HuH-7.5 (cell line): ENCODE results near the gene KCNMB4.

Experiments
- DNase-seq: peaks from one replicate; pipeline ENCODE4 v3.0.0; 2011; ENCODE audit warnings: low spot score

The KCNMB4 gene

DNA sequence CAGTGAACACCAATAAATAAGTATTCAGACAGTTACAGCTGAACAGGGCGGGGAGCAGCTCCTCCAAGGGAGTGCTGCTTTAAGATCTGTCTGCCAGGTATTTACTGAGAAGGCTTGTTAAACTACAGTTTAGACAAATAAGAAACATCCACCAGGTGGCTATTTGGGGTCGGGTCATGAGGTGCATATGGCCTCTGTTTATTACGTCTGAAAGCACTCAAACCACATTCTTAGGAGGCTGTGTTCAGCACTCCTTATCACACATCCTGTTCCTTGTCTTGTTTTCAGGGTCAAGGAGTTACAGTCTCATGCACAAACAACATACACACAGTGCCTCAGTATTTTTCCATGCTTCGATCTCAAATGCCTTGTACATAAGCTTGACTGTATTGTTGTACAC lies 78.8 kb downstream of the KCNMB4 start:
- DNase-seq: no peak

DNA sequence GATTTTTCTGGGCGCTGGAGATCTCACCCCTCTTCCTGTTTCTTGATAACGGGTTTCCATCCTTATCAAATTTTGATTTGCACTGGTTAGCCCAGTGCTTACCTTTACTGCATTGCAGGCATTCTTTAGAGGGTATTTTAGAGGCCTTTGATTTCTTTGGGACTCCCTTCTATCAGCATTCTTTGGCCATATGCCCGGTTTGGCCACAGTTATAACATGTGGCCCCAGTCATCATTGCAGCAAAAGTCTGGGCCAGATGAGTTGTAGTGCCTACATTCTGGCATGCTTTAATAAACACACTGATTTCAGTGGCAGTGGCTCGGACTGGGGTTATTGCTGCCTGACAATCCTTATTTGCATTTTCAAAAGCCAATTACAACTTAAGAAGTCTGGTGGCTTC lies 82.3 kb downstream of the KCNMB4 start:
- DNase-seq: no peak

DNA sequence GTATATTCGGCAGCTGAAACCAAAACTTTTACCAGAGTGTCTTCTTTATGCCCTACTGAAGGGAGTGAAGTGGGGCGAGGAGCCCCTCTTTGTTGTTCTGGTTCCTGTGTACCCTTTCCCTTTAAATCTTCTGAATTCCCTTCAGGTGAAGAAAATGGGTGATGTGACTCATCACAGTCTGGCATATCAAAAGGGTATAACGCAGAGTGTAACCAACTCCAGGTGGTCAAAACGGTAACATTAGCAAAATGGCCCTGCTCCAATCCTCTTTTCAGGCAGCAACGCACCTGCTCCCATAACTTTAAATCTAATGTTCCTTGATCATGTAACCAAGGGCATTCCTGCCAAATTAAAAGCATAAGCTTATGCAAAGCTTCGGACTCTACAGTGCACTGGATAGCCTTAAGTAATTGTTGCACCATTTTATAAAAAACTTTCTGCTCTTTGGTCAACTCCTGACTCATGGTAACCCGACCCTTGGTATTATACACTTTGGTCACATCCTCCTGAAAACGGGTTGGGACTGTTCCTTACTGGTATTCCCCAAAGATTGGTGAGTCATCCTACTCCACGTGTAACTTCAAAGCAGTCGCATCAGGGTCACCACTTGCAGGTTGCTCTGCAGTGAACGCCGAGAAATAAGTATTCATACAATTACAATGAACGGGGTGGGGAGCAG lies 83.1 kb downstream of the KCNMB4 start:
- DNase-seq: no peak

DNA sequence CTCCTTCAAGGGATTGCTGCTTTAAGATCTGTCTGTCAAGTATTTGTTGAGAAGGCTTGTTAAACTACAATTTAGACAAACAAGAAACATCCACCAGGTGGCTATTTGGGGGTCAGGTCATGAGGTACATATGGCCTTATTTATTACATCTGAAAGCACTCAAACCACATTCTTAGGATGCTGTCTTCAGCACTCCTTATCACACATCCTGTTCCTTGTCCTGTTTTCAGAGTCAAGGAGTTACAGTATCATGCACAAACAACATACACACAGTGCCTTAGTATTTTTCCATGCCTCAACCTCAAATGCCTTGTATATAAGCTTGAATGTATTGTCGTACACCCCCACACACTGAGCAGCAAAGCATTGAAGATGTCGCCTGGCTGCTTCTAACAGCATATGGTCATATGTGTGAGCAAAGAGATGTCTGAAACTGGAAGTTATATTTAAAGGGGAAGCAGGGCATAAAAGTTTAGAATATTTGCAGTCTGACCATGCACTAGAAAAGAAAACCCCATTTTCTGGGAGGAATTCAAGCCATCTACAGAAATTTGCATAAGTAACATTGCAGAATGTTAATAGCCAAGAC lies 83.8 kb downstream of the KCNMB4 start:
- DNase-seq: no peak

DNA sequence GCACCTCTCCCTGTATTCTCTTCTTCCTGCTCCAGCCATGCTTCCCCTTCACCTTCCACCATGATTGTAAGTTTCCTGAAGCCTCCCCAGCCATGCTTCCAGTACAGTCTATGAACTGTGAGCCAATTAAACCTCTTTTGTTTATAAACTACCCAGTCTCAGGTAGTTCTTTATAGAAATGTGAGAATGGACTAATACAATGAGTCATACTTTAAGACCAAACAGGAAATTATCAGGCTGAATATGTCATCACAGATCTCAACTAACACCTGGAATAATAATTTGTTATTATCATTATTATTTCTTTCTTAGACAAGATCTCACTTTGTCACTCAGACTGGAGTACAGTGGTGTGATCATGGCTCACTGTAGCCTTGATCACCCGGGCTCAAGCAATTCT lies 85.4 kb downstream of the KCNMB4 start:
- DNase-seq: no peak

DNA sequence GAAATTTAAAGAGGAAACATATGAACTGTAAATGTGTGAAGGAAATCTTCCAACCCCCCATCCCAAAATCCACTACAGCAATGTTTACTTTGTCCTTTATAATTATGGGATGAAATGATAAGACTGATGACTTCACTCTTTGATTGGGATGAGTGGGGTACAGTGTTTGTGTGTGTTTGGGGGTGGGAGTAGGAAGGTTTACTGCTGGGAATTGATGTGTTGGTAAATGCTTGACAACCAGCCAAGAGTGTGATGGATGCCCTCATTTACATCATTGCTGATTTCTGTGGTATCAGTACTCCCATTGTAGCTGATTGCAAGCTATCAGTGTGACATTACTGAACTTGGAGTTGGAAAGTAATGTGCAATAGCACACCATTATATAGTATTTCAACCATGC lies 90.9 kb downstream of the KCNMB4 start:
- DNase-seq: no peak

DNA sequence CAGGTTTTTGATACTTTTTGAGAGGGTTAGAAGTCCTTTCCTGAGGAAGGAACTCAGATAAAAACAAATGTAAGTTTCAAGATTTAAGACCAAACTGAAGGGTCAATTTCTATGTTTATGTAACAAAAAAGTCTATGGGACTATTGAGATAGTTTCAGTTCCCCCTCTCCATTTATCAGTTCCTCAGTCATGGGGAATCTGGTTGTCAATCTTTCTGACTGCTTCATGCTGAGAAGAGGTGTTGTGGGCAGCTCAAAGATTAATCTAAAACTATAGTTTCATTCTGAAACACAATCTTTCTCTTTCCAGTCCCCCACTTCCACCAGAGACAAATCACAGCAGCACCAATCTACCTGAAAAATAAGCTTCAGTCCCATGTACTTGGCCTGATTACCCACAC lies 93.7 kb downstream of the KCNMB4 start:
- no peak for DNase-seq

DNA sequence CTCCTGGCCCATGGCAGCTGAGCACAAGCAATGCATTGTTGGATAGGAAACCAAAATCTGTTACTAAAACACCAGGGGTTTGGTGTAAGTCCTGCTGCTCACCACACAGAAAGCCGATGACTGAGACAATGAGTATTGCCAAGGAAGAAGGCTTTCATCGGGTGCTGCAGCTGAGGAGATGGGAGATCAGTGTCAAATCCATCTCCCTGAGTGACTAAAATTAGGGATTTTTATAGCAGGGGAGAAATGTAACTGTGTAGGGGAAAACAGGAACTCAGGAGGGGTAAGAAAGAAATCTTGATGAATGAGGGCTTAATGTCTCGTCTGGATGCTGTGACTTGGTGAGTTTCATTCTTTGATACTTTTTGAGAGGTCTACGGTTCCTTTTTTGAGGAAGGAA lies 97.9 kb downstream of the KCNMB4 start:
- no peak for DNase-seq

DNA sequence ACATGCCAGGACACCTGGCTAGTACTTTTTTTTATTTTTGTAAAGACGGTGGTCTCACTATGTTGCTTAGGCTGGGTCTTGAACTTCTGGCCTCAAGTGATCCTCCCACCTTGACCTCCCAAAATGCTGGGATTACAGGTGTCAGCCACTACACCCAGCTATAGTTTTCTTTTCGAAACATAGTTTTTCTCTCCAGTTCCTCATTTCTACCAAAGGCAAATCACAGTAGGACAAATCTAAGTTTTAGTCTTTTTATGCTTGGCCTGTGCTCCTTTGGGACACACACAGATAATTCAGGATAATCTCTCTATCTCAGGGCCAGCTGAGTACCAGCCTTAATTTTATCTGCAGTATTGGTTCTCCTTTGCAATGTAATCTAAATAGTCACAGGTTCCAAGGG lies 100.7 kb downstream of the KCNMB4 start:
- no peak for DNase-seq

DNA sequence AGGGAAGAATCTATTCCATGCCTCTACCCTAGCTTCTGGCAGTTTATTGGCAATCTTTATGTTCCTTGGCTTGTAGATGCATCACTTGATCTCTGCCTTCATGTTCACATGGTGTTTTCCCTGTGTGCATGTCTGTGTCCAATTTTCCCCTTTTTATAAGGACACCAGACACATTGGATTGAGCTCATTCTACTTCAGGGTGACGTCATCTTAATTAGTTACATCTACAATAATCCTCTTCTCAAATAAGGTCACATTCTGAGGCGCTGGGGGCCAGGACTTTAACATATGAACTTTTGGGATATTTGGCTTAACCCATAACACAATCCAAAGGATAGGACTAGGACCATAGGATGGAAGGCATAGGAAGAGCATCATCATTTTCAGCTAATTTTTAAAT lies 101.4 kb downstream of the KCNMB4 start:
- DNase-seq: no peak

DNA sequence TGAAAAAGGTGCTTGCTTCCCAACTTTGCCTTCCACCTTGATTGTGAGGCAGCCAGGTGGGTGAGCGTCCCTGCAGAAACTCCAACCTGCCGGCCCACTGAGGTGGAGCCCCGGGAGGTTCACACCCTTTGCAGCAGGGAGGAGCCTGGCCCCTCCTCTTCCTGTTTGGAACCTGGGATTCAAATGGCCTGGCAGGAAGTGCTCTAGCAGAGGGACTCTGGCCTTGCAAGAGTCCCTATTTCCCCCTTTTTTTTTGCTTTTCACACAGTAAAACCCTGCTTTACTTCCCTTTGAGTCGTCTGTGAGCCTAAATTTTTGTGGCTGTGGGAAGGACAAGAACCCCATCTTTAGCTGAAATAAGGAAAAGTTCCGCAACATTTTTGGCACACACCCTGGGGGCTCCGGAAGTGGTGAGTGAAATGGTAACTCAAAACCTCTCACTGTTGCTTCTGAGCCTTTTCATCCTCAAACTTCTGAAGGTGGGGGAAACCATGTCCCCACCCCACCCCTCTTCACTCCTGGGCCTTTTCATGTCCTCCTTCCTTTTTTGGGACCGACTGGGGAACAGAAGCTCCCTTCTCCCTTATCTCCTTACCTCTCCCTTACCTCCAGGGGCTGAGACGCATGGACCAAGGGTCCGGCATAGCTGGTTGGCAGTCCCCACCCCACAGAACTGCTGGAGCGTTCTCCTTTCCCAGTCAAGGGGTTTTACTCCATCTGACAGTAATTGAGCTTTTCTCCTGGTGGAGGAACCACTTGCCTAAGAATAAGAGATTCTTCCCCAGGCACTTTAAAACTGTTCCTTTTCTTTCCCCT lies 102.0 kb downstream of the KCNMB4 start:
- DNase-seq: no peak

DNA sequence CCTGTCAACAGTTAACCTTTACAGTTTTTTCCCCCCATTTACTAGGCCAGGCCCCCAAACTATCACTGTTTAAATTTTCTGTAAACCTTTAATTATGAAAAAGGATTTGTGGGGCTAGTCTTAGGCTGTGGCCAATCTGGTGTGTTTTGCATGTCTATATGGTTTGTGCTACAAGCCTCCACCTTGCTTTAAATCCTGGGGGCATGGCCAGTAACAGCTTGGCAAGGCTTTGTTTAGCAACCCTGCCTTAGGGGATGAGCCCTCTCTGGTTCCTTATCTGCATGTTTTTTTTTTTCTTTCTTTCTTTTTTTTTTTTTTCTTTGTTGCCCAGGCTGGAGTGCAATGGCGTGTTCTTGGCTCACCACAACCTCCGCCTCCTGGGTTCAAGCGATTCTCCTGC lies 102.7 kb downstream of the KCNMB4 start:
- DNase-seq: no peak

DNA sequence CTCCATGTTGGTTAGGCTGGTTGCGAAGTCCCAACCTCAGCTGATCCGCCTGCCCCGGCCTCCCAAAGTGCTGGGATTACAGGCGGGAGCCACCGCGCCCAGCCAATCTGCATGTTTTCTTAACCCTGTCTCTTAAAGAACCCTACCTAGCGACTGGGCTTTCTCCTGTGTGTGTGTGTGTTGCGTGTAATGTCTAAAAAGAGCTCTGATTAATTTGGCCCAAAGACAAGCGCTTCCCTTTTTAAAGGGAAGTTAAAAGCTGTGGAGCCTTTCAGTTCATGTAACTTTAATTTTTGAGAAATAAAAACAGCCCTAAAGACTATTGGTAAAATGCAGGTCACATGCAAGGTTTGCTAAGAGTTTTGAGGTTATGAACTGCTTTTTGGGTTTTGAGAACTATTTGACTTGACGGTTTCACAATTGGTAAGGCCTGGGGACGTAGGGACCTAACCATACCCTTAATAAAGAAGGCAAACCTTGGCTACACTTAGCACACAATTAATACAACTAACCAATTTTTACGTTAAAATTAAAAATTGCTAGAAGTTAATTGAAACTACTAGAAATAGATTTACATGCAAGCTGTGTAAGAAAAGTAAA lies 103.2 kb downstream of the KCNMB4 start:
- DNase-seq: no peak

DNA sequence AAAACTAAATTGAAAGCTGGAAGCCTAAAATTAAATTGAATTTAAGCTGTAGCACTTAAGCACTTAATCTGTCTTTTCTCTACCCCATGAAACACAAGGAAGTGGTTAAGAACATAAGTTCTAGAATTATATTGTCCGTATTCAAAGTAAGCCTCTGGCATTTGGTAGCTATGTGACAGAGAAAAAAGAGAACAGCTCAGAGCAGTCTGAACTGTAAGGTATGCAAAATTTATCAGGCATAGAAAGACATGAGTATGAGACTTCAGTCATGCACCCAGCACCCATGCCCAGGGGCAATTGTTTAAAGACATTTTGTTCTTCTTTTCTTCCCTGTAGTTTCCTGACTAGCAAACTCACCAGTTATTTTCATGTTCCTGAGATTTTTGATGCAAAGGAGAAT lies 116.7 kb downstream of the KCNMB4 start:
- no peak for DNase-seq
